Common myeloid progenitor, CD34-positive (primary cell): ENCODE measurements around the gene DCDC2C.

Experiments used
- CTCF ChIA-PET: fragments of 350-600 bp; sonication (Branson Sonifier 250); formaldehyde crosslinking; loops from one replicate; lab custom pipeline; 2021; ENCODE audit warnings: antibody characterized with exemption; lab: Charles Lee
- POLR2A ChIA-PET: fragments of 350-600 bp; sonication (Branson Sonifier 250); formaldehyde crosslinking; loops from one replicate; lab custom pipeline; 2021; ENCODE audit warnings: antibody characterized with exemption; lab: Charles Lee
- DNase-seq, 3 donors: peaks; one replicate each; pipeline versions ENCODE4 v3.0.0 to v3.0.0-alpha.2; 2013
- H3K27ac ChIP-seq, 2 experiments: 1 replicate in 1 of 2; 2 replicates in 1 of 2; pipeline ENCODE4 v1.7.0; 2013; ENCODE audit warnings: inconsistent platforms in 2 of 2, low read length in 2 of 2, mild to moderate bottlenecking in 2 of 2, low read depth in 1 of 2, moderate library complexity in 1 of 2; ENCODE audit not compliant: severe bottlenecking in 2 of 2, insufficient read depth in 1 of 2, poor library complexity in 1 of 2
- H3K27me3 ChIP-seq, 5 experiments: replicated peaks in 2 of 5; 1 replicate in 3 of 5; 2 replicates in 2 of 5; pipeline versions ENCODE4 v1.6.1 to v1.7.0; 2013; ENCODE audit warnings: low read length in 4 of 5, mild to moderate bottlenecking in 2 of 5, moderate library complexity in 2 of 5, inconsistent platforms in 1 of 5; ENCODE audit not compliant: insufficient read depth in 5 of 5, control insufficient read depth in 4 of 5
- H3K36me3 ChIP-seq, 4 experiments: 1 replicate in 2 of 4; 2 replicates in 2 of 4; pipeline versions ENCODE4 v1.6.1 to v1.7.0; 2013; ENCODE audit warnings: low read length in 3 of 4, control low read depth in 1 of 4, mild to moderate bottlenecking in 1 of 4; ENCODE audit not compliant: control insufficient read depth in 4 of 4, insufficient read depth in 4 of 4
- H3K4me1 ChIP-seq, 4 experiments: 1 replicate in 3 of 4; 2 replicates in 1 of 4; pipeline versions ENCODE4 v1.6.1 to v1.7.1; 2013; ENCODE audit warnings: low read length in 3 of 4, mild to moderate bottlenecking in 3 of 4, control low read depth in 1 of 4, inconsistent platforms in 1 of 4, moderate library complexity in 1 of 4; ENCODE audit not compliant: control insufficient read depth in 4 of 4, insufficient read depth in 4 of 4; ENCODE audit errors: control extremely low read depth in 1 of 4
- H3K4me3 ChIP-seq, 7 experiments: 1 replicate in 4 of 7; 2 replicates in 3 of 7; pipeline versions ENCODE4 v1.5.1 to v1.7.0; 2013; ENCODE audit warnings: mild to moderate bottlenecking in 7 of 7, low read length in 6 of 7, moderate library complexity in 6 of 7, inconsistent platforms in 2 of 7, low read depth in 2 of 7, control low read depth in 1 of 7; ENCODE audit not compliant: insufficient read depth in 4 of 7, control insufficient read depth in 1 of 7; ENCODE audit errors: extremely low read depth in 1 of 7
- H3K9me3 ChIP-seq, 5 experiments: 1 replicate in 4 of 5; 2 replicates in 1 of 5; pipeline versions ENCODE4 v1.6.1 to v1.7.1; 2013; ENCODE audit warnings: low read length in 4 of 5, mild to moderate bottlenecking in 2 of 5, inconsistent platforms in 1 of 5, low read depth in 1 of 5, moderate library complexity in 1 of 5; ENCODE audit not compliant: control insufficient read depth in 4 of 5, insufficient read depth in 2 of 5; ENCODE audit errors: control extremely low read depth in 1 of 5
- WGBS: methylation state at CpG from one replicate; pipeline ENCODE4 v1.1.5; 2013; ENCODE audit not compliant: insufficient coverage; 5-methylcytosine and 5-hydroxymethylcytosine counted together

Gene DCDC2C

GRCh38 chr2:3830796-3831195 lies 127.4 kb downstream of the DCDC2C start:
- no peak overlapping the region for H3K27ac ChIP-seq
- no peak for DNase-seq
- H3K4me3 ChIP-seq = no peak overlapping the region
- POLR2A ChIA-PET = no interaction called here
- peaks cover 0 to 5% (median 0%) of the 10 kb centered on the region in 5 experiments for H3K27me3 ChIP-seq
- no peaks in the 10 kb centered on the region for H3K4me1 ChIP-seq
- H3K36me3 ChIP-seq = no peaks in the 10 kb centered on the region
- WGBS = 95% methylated on average over 5 of the region's 6 CpGs
- H3K9me3 ChIP-seq = peaks cover 0 to 3% (median 0%) of the 10 kb centered on the region in 5 experiments
- CTCF ChIA-PET = no interaction called here

DNA sequence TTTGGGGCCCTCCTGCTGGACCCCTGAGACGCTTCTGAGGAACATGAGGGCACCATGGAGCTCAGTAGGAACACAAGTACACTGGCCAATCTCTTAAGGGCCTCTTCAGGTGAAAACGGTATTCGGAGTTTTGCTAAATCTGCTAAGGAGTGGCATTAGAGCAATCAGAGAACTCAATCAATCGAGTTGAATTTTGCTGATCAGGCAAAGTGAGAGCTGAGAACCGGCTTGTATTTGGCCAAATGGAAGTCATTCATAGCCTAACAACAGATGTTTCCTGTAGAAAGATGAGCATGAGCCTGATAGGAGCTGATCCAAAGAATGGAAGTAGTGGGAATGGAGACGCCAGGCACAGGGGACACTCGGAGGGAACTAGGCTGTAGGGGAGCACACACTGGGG lies 133.7 kb downstream of the DCDC2C start:
- peaks cover 0 to 3% (median 0%) of the 10 kb centered on the region in 5 experiments for H3K9me3 ChIP-seq
- no peak overlapping the region for H3K4me3 ChIP-seq
- POLR2A ChIA-PET = no interaction called here
- H3K27me3 ChIP-seq = peaks cover 0 to 25% (median 8%) of the 10 kb centered on the region in 5 experiments
- H3K4me1 ChIP-seq = no peaks in the 10 kb centered on the region
- CTCF ChIA-PET = no interaction called here
- no peaks in the 10 kb centered on the region for H3K36me3 ChIP-seq
- no peak overlapping the region for H3K27ac ChIP-seq
- 91% methylated on average over 7 of the region's 7 CpGs for WGBS
- DNase-seq = no peak

- ChIA-PET CTCF (no interaction called here), POLR2A (no interaction called here)
- no peak overlapping the region for H3K27ac ChIP-seq
- WGBS = 98% methylated on average over 3 of the region's 3 CpGs
- DNase-seq = no peak
- H3K4me3 ChIP-seq = no peak overlapping the region
- peaks cover 0 to 3% (median 0%) of the 10 kb centered on the region in 5 experiments for H3K9me3 ChIP-seq
- peaks cover 0 to 34% (median 8%) of the 10 kb centered on the region in 5 experiments for H3K27me3 ChIP-seq
- H3K4me1 ChIP-seq = no peaks in the 10 kb centered on the region
- H3K36me3 ChIP-seq = no peaks in the 10 kb centered on the region
Observed at GRCh38 chr2:3838348-3838747, 135.0 kb downstream of the DCDC2C start.

- CTCF ChIA-PET = no interaction called here
- WGBS = 60% methylated on average over 7 of the region's 8 CpGs
- peaks cover 0 to 3% (median 0%) of the 10 kb centered on the region in 5 experiments for H3K9me3 ChIP-seq
Observed at GRCh38 chr2:3839476-3839875, 136.1 kb downstream of the DCDC2C start.

DNA sequence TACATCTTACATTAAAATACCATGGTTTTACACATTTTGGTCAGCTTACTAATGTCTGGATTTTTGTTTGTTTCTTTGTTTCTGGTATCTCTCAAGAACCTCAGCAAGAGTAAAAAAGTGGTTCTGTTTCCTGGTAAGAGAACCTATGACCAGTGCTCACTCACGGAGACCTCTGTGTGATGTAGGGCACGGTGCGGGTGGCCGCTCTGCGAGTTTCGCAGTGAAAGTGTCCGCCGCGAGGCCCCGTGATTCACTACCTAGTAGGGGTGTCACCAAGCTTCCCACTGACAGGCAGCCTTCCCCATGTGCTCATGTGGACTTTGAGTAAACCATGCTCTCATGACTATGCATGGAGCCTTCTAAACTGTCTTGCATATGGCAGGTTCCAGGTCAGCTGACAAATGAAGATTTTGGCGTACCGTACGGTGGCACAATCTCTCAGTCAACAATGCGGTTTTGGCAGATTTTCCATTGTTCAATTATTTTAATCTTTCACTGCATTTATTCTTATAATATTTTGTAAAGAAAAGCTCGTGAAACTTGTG lies 137.3 kb downstream of the DCDC2C start:
- ChIA-PET CTCF (no interaction called here), POLR2A (no interaction called here)
- Histone ChIP-seq H3K27ac (no peak overlapping the region), H3K4me3 (no peak overlapping the region), H3K36me3 (no peaks in the 10 kb centered on the region), H3K9me3 (peaks cover 0 to 3% (median 0%) of the 10 kb centered on the region in 5 experiments), H3K27me3 (peaks cover 0 to 32% (median 8%) of the 10 kb centered on the region in 5 experiments), H3K4me1 (no peaks in the 10 kb centered on the region)
- 98% methylated on average over 11 of the region's 15 CpGs for WGBS
- no peak for DNase-seq

More at GRCh38 chr2:3839476-3839875, 136.1 kb downstream of the DCDC2C start:
- Histone ChIP-seq H3K4me1 (no peaks in the 10 kb centered on the region), H3K4me3 (no peak overlapping the region), H3K36me3 (no peaks in the 10 kb centered on the region), H3K27me3 (peaks cover 0 to 31% (median 8%) of the 10 kb centered on the region in 5 experiments), H3K27ac (no peak overlapping the region)
- DNase-seq = no peak
- POLR2A ChIA-PET = no interaction called here

DNA sequence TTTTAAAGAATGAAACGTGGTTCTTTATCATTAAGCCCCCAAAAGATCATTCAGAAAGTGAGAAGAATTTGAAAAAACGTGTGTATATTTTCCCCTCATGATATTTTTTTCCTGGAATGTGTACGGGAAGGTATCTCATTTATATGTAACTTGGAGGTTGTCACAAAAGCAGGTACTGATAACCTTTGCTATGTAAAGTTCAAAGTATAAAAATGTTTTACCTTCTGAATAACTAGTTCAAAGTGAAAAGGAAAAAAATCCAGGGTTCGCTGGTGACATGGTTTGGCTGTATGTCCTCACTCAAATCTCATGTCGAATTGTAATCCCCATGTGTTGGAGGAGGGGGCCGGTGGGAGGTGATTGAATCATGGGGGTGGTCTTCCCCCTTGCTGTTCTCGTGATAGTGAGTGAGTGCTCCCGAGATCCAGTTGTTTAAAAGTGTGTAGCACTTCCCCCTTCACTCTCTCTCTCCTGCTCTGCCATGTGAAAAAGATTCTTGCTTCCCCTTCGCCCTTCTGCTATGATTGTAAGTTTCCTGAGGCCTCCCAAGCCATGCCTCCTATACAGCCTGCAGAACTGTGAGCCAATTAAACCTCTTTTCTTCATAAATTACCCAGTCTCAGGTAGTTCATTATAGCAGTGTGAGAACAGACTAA lies 144.2 kb downstream of the DCDC2C start:
- H3K27ac ChIP-seq = no peak overlapping the region
- peaks cover 0 to 8% (median 1%) of the 10 kb centered on the region in 5 experiments for H3K9me3 ChIP-seq
- ChIA-PET CTCF (no interaction called here), POLR2A (no interaction called here)
- no peaks in the 10 kb centered on the region for H3K4me1 ChIP-seq
- H3K36me3 ChIP-seq = no peaks in the 10 kb centered on the region
- no peak for DNase-seq
- WGBS = 77% methylated on average over 3 of the region's 9 CpGs
- H3K4me3 ChIP-seq = no peak overlapping the region
- peaks cover 0 to 16% (median 6%) of the 10 kb centered on the region in 5 experiments for H3K27me3 ChIP-seq

- ChIA-PET CTCF (no interaction called here), POLR2A (no interaction called here)
- Histone ChIP-seq H3K36me3 (no peaks in the 10 kb centered on the region), H3K4me1 (no peaks in the 10 kb centered on the region), H3K4me3 (no peak overlapping the region), H3K27ac (no peak overlapping the region), H3K9me3 (peaks cover 0 to 17% (median 4%) of the 10 kb centered on the region in 5 experiments), H3K27me3 (peaks cover 0 to 9% (median 6%) of the 10 kb centered on the region in 5 experiments)
- no peak for DNase-seq
- WGBS = 94% methylated on average over 9 of the region's 9 CpGs
Observed at GRCh38 chr2:3848776-3849175, 145.4 kb downstream of the DCDC2C start.
